Smooth muscle cell (in vitro differentiated cells): ENCODE data around the gene SLC35D2. TPM values are rescaled to one million over a fixed set of nuclear protein-coding genes. Genes with fewer than 3 reads are reported as not detected.
A peak's percentile ranks its signal among the peaks of the same experiment; 100 is the strongest.

Experiments
- DNase-seq: peaks from one replicate; lab custom pipeline; 2025; ENCODE audit not compliant: unreplicated experiment; lab: John Stamatoyannopoulos, UW
- H2AFZ ChIP-seq: fragments of 200-600 bp; sonication (generic); 2 replicates; pipeline ENCODE4 v1.6.0; 2016; ENCODE audit warnings: antibody characterized with exemption, low read depth, mild to moderate bottlenecking
- H3F3A ChIP-seq: fragments of 200-600 bp; sonication (generic); 2 replicates; pipeline ENCODE4 v1.6.0; 2017; ENCODE audit warnings: antibody characterized with exemption, low read depth
- H3K27ac ChIP-seq: fragments of 200-600 bp; sonication (generic); 2 replicates; pipeline ENCODE4 v1.5.1; 2016; ENCODE audit warnings: low read depth, mild to moderate bottlenecking
- H3K27me3 ChIP-seq: fragments of 200-600 bp; sonication (generic); 2 replicates; pipeline ENCODE4 v1.6.1; 2016; ENCODE audit warnings: low read depth, mild to moderate bottlenecking
- H3K36me3 ChIP-seq: fragments of 200-600 bp; sonication (generic); 2 replicates; pipeline ENCODE4 v1.5.1; 2016; ENCODE audit warnings: low read depth
- H3K4me1 ChIP-seq: fragments of 200-600 bp; sonication (generic); 2 replicates; pipeline ENCODE4 v1.5.1; 2016; ENCODE audit warnings: low read depth
- H3K4me2 ChIP-seq: fragments of 200-600 bp; sonication (generic); 2 replicates; pipeline ENCODE4 v1.6.0; 2016; ENCODE audit warnings: mild to moderate bottlenecking
- H3K4me3 ChIP-seq: fragments of 200-600 bp; sonication (generic); 2 replicates; pipeline ENCODE4 v1.5.1; 2016; ENCODE audit warnings: mild to moderate bottlenecking
- H3K79me2 ChIP-seq: fragments of 200-600 bp; sonication (generic); 2 replicates; pipeline ENCODE4 v1.6.0; 2016; ENCODE audit warnings: low read depth, mild to moderate bottlenecking
- H3K9ac ChIP-seq: fragments of 200-600 bp; sonication (generic); 2 replicates; pipeline ENCODE4 v1.6.0; 2016; ENCODE audit warnings: low read depth
- H3K9me3 ChIP-seq: fragments of 200-600 bp; sonication (generic); replicated peaks from 2 replicates; pipeline ENCODE4 v1.5.1; 2016; ENCODE audit warnings: low read depth
- H4K20me1 ChIP-seq: fragments of 200-600 bp; sonication (generic); 2 replicates; pipeline ENCODE4 v1.6.0; 2016; ENCODE audit warnings: low read depth
- WGBS: methylation state at CpG from one replicate; pipeline ENCODE4 v1.1.7; 2016; ENCODE audit warnings: low lambda C conversion rate; 5-methylcytosine and 5-hydroxymethylcytosine counted together
- polyA plus RNA-seq: library from polyadenylated mRNA; unstranded; fragments of >200 nt; fragmentation: Nextera tagmentation; extraction: Ambion mirVana; gene quantifications from 2 replicates; pipeline ENCODE4 v1.2.1, GENCODE V29; 2016
- total RNA-seq: library from RNA; depleted of rRNA; stranded (reverse); fragments of >200 nt; gene quantifications from 2 replicates; pipeline ENCODE4 v1.2.3, GENCODE V29; 2014
- TF ChIP-seq, protein P1 (sequence below): fragments of 200-600 bp; sonication (generic); IDR thresholded peaks from 2 replicates; pipeline ENCODE4 v1.5.1; 2017; ENCODE audit warnings: borderline replicate concordance, mild to moderate bottlenecking, antibody characterized with exemption; ENCODE audit not compliant: insufficient read depth, poor library complexity, severe bottlenecking

The SLC35D2 gene
- total and polyA plus RNA-seq, 2 experiments from 2014 or later: 16.5 to 25.5 TPM

DNA sequence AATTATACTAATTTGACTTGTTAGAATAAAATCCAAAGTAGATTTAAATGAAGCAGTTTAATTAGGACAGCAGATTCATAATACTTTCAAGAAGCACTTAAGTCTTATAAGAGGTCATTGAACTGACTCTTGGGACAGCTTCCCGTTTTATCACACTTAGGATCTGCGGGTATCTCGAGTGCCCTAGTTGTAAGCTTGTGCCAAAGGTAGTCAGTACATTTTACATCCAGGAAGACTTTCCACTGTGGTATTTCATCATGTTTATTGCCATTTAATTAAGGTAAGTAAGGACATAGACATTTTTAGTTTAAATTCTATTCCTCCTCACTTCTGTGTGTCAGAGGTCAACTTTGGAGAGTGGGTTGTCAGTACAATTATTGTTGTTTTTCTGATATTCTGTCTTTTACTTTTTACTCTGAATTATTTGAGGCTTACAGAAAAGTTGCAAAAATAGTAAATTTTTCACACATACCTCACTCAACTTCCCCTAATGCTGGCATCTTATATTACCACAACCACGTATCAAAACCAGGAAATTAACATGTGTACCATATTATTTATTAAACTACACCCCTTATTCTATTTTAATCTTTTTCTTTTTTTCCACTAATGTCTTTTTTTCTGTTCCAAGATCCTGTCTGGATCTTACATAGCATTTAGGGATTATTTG lies 42.1 kb upstream of the SLC35D2 start:
- Histone ChIP-seq H3K79me2 (no peaks in the 10 kb centered on the region), H4K20me1 (no peaks in the 10 kb centered on the region), H3K4me2 (no peak overlapping the region), H3K27me3 (no peaks in the 10 kb centered on the region), H3K4me1 (peaks cover 6% of the 10 kb centered on the region), H3F3A (peaks cover 3% of the 10 kb centered on the region), H3K9me3 (no peaks in the 10 kb centered on the region), H3K9ac (no peak overlapping the region), H3K27ac (no peak overlapping the region), H2AFZ (no peak overlapping the region), H3K36me3 (no peaks in the 10 kb centered on the region), H3K4me3 (no peak overlapping the region)
- DNase-seq: no peak
- TF ChIP-seq, protein P1, sequence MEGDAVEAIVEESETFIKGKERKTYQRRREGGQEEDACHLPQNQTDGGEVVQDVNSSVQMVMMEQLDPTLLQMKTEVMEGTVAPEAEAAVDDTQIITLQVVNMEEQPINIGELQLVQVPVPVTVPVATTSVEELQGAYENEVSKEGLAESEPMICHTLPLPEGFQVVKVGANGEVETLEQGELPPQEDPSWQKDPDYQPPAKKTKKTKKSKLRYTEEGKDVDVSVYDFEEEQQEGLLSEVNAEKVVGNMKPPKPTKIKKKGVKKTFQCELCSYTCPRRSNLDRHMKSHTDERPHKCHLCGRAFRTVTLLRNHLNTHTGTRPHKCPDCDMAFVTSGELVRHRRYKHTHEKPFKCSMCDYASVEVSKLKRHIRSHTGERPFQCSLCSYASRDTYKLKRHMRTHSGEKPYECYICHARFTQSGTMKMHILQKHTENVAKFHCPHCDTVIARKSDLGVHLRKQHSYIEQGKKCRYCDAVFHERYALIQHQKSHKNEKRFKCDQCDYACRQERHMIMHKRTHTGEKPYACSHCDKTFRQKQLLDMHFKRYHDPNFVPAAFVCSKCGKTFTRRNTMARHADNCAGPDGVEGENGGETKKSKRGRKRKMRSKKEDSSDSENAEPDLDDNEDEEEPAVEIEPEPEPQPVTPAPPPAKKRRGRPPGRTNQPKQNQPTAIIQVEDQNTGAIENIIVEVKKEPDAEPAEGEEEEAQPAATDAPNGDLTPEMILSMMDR: no peak
- WGBS: 89% methylated on average over 4 of the region's 4 CpGs

DNA sequence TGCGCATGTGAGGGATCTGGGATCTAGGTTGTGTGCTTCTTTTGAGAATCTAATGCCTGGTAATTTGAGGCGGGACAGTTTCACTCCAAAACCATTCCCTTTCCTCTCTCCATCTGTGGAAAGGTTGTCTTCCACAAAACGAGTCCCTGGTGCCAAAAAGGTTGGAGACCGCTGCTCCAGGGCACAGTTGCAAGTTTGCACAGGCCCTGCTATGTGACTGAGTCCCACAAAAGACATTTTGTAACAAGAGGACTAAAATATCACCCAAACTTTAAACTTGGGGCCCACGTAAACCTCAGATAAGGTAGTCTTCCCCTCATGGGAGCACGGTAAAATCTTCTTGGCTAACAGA lies 40.5 kb upstream of the SLC35D2 start:
- H3K79me2 ChIP-seq: no peaks in the 10 kb centered on the region
- H3K9me3 ChIP-seq: no peaks in the 10 kb centered on the region
- peak overlapping the region; percentile 70 for H2AFZ ChIP-seq
- peaks cover 14% of the 10 kb centered on the region for H3F3A ChIP-seq
- peaks cover 20% of the 10 kb centered on the region for H3K4me1 ChIP-seq
- no peak overlapping the region for H3K4me2 ChIP-seq
- H3K27ac ChIP-seq: peak overlapping the region; percentile 30
- H3K27me3 ChIP-seq: no peaks in the 10 kb centered on the region
- 67% methylated on average over 6 of the region's 6 CpGs for WGBS
- no peak overlapping the region for H3K4me3 ChIP-seq
- H4K20me1 ChIP-seq: no peaks in the 10 kb centered on the region
- no peak for DNase-seq
- no peak overlapping the region for H3K9ac ChIP-seq
- TF ChIP-seq, protein P1: no peak
- H3K36me3 ChIP-seq: no peaks in the 10 kb centered on the region

DNA sequence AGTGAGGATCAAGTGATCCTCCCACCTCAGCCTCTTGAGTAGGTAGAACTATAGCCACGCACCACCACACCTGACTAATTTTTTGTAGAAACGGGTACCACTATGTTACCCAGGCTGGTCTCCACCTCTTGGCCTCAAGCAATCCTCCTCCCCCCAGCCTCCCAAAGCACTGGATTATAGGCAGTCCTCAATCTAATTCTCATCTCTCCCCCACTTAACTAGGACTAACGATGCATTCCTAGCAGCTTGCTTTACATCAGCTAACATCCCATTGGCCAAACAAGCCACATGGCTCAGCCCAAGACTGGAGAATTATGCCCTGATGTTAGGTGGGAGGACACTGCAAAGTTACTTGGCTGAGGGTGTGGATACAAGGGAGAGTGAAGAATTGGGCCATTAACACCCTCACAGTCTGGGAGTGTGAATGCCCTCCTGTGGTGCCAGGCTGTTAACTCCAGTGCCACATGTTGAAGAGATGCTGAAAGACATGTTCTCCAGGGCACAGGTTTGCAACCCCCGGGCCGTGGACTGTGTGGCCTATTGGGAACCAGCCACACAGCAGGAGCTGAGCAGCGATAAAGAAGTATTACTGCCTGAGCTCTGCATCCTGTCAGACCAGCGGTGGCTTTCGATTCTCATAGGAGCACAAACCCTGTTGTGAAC lies 39.9 kb upstream of the SLC35D2 start:
- Histone ChIP-seq H3F3A (peaks cover 14% of the 10 kb centered on the region), H3K4me1 (peaks cover 20% of the 10 kb centered on the region), H3K79me2 (no peaks in the 10 kb centered on the region), H3K27ac (no peak overlapping the region), H3K4me2 (no peak overlapping the region), H3K36me3 (no peaks in the 10 kb centered on the region), H3K27me3 (no peaks in the 10 kb centered on the region), H4K20me1 (no peaks in the 10 kb centered on the region), H2AFZ (peak overlapping the region; percentile 70), H3K9me3 (no peaks in the 10 kb centered on the region), H3K4me3 (no peak overlapping the region), H3K9ac (no peak overlapping the region)
- no peak for DNase-seq
- 72% methylated on average over 8 of the region's 8 CpGs for WGBS
- TF ChIP-seq, protein P1: no peak
